Subcutaneous abdominal adipose tissue (tissue), 5 donors: ENCODE results near the gene RRAS2.
"Not testable (repeated sequence)": the region's sequence is repeated elsewhere in the genome, so short reads cannot be mapped to it uniquely, and the experiment has no call there.

ENCODE experiments used
- H3K27ac ChIP-seq: one replicate; pipeline ENCODE4 v1.7.0; 2013; ENCODE audit warnings: low read depth, mild to moderate bottlenecking, inconsistent platforms, low read length, moderate library complexity
- H3K27me3 ChIP-seq, 5 donors: one replicate each; pipeline ENCODE4 v1.7.0; 2013; ENCODE audit warnings: low read length in 5 of 5, inconsistent platforms in 1 of 5; ENCODE audit not compliant: control insufficient read depth in 5 of 5, insufficient read depth in 4 of 5
- H3K36me3 ChIP-seq, 5 donors: one replicate each; pipeline ENCODE4 v1.7.0; 2013; ENCODE audit warnings: low read length in 5 of 5; ENCODE audit not compliant: control insufficient read depth in 5 of 5, insufficient read depth in 5 of 5
- H3K4me1 ChIP-seq, 5 donors: one replicate each; pipeline ENCODE4 v1.7.0; 2013; ENCODE audit warnings: low read length in 5 of 5, mild to moderate bottlenecking in 3 of 5, moderate library complexity in 1 of 5; ENCODE audit not compliant: control insufficient read depth in 5 of 5, insufficient read depth in 5 of 5
- H3K4me3 ChIP-seq, 5 donors: one replicate each; pipeline ENCODE4 v1.7.0; 2013; ENCODE audit warnings: low read length in 5 of 5, low read depth in 1 of 5
- H3K9ac ChIP-seq, 5 donors: one replicate each; pipeline ENCODE4 v1.7.0; 2013; ENCODE audit warnings: low read length in 5 of 5, mild to moderate bottlenecking in 4 of 5, moderate library complexity in 3 of 5
- H3K9me3 ChIP-seq, 5 donors: one replicate each; pipeline ENCODE4 v1.7.0; 2013; ENCODE audit warnings: low read length in 5 of 5; ENCODE audit not compliant: control insufficient read depth in 5 of 5
- donor health status: healthy.
- donor health status: healthy.
- donor health status: healthy.
- donor health status: healthy.
- donor health status: healthy.

RRAS2 gene

DNA sequence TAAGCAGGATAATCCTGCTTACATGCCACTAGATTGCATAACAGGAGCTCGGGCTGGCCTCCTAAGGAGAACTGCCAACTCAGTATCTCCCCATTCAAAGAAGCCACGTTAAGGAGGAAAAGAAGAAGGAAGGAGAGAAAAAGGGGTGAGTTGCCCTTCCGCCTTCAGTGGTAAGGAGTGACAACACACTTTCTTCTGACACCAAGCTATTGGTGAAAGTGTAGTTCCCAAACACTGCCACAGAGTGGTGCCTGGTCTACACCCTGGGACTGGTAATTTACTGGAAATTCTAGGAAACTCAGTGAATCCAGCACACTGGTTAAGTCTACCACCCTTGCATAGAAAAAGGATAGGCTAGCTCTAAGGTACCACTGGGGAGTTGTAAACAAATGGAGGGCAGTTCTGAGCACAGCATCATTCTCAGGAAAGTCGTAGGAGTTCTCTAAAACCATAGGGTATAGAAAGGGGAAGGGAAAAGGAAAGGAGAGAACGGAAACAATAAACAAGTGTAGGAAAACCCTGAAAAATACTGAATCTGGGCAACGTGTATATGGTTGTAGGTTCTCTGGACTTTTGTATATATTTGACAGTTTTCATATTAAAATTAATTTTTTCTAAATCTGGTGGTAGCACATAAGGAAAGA is 58.2 kb downstream of the RRAS2 start:
- peak overlapping the region; percentile 47 for H3K27ac ChIP-seq

DNA sequence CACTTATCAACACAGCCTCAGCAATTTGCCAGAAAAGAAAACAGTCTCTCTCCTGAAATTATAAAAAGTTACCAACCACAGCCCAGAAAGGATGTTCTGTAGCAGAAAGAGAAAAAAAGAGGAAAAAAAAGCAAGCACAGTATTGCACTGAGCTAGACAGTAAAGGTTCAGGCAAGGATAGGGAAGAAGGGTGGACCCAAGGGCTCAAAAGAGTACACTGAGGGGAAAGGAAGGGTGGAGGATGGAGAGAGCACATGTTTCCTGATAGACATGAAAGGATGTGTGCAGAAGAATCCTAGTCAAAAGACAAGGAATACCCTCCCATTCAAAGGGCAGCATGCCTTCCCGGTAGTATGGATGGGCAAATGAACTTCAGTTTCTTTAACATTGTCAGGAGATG is 59.1 kb downstream of the RRAS2 start:
- Histone ChIP-seq H3K9ac (no peak overlapping the region), H3K27me3 (no peaks in the 10 kb centered on the region), H3K9me3 (no peaks in the 10 kb centered on the region), H3K36me3 (no peaks in the 10 kb centered on the region), H3K27ac (no peak overlapping the region), H3K4me1 (peaks cover 3 to 22% (median 13%) of the 10 kb centered on the region in 5 donors), H3K4me3 (no peak overlapping the region)

More for the DNA sequence above, 58.2 kb downstream of the RRAS2 start:
- Histone ChIP-seq H3K9me3 (no peaks in the 10 kb centered on the region), H3K4me3 (no peak overlapping the region), H3K4me1 (peaks cover 3 to 22% (median 13%) of the 10 kb centered on the region in 5 donors), H3K27me3 (no peaks in the 10 kb centered on the region), H3K9ac (no peak overlapping the region), H3K36me3 (no peaks in the 10 kb centered on the region)

GRCh38 chr11:14290422-14290821 is 68.6 kb downstream of the RRAS2 start:
- no peaks in the 10 kb centered on the region for H3K27me3 ChIP-seq
- no peaks in the 10 kb centered on the region for H3K9me3 ChIP-seq
- H3K4me1 ChIP-seq, result no peaks in the 10 kb centered on the region
- H3K9ac ChIP-seq, result no peak overlapping the region
- H3K27ac ChIP-seq, result no peak overlapping the region
- H3K36me3 ChIP-seq, result peaks cover 4 to 22% (median 12%) of the 10 kb centered on the region in 5 donors
- H3K4me3 ChIP-seq, result no peak overlapping the region

- Histone ChIP-seq H3K4me3 (no peak overlapping the region), H3K27ac (no peak overlapping the region), H3K36me3 (peaks cover 2 to 28% (median 10%) of the 10 kb centered on the region in 5 donors), H3K27me3 (no peaks in the 10 kb centered on the region), H3K9ac (no peak overlapping the region), H3K9me3 (no peaks in the 10 kb centered on the region), H3K4me1 (no peaks in the 10 kb centered on the region)
These were observed 70.6 kb downstream of the RRAS2 start for GRCh38 chr11:14288189-14288935.

GRCh38 chr11:14278869-14279268 is 80.1 kb downstream of the RRAS2 start:
- H3K27me3 ChIP-seq, result not testable (repeated sequence)
- H3K36me3 ChIP-seq, result peaks cover 3 to 23% (median 9%) of the 10 kb centered on the region in 5 donors

GRCh38 chr11:14275076-14275475 is 83.9 kb downstream of the RRAS2 start:
- Histone ChIP-seq H3K4me1 (peaks cover 0 to 10% (median 0%) of the 10 kb centered on the region in 5 donors), H3K9me3 (no peaks in the 10 kb centered on the region), H3K27ac (no peak overlapping the region), H3K27me3 (no peaks in the 10 kb centered on the region), H3K9ac (no peak overlapping the region), H3K4me3 (no peak overlapping the region), H3K36me3 (peaks cover 0 to 15% (median 5%) of the 10 kb centered on the region in 5 donors)

More at GRCh38 chr11:14278869-14279268, 80.1 kb downstream of the RRAS2 start:
- not testable (repeated sequence) for H3K4me3 ChIP-seq, H3K9ac ChIP-seq, H3K27ac ChIP-seq, H3K9me3 ChIP-seq
- H3K4me1 ChIP-seq, result peaks cover 0 to 10% (median 0%) of the 10 kb centered on the region in 5 donors

DNA sequence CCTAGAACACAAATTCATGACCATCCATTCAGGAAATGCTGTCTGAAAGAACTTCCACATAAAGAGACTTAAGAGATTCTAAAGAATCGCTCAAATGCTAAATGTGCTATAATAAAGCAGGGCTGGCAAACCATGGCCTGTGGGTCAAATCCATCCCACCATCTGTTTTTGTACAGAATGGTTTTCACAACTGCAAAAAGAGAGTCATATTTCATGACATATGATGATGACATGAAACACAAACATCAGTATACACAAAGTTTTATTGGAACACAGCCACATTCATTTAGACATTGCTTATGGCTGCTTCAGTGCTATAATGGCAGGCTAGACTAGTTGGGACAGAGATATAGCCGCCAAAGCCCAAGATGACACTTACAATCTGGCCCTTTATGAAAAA is 85.1 kb downstream of the RRAS2 start:
- Histone ChIP-seq H3K36me3 (peaks cover 0 to 9% (median 2%) of the 10 kb centered on the region in 5 donors), H3K9me3 (no peaks in the 10 kb centered on the region), H3K4me1 (peaks cover 0 to 10% (median 0%) of the 10 kb centered on the region in 5 donors), H3K27ac (no peak overlapping the region), H3K27me3 (no peaks in the 10 kb centered on the region), H3K4me3 (no peak overlapping the region), H3K9ac (no peak overlapping the region)

- no peak overlapping the region for H3K27ac ChIP-seq
- no peak overlapping the region for H3K4me3 ChIP-seq
- peaks cover 0 to 5% (median 0%) of the 10 kb centered on the region in 5 donors for H3K36me3 ChIP-seq
- no peak overlapping the region for H3K9ac ChIP-seq
- H3K4me1 ChIP-seq, result peaks cover 0 to 13% (median 0%) of the 10 kb centered on the region in 5 donors
- no peaks in the 10 kb centered on the region for H3K9me3 ChIP-seq
- no peaks in the 10 kb centered on the region for H3K27me3 ChIP-seq
These were observed 88.1 kb downstream of the RRAS2 start for GRCh38 chr11:14270690-14271542.

GRCh38 chr11:14269692-14270573 is 89.0 kb downstream of the RRAS2 start:
- Histone ChIP-seq H3K9me3 (no peaks in the 10 kb centered on the region), H3K9ac (no peak overlapping the region), H3K4me3 (no peak overlapping the region), H3K27me3 (no peaks in the 10 kb centered on the region), H3K4me1 (peaks cover 0 to 9% (median 0%) of the 10 kb centered on the region in 5 donors), H3K27ac (no peak overlapping the region), H3K36me3 (peaks cover 0 to 13% (median 10%) of the 10 kb centered on the region in 5 donors)
